H1 (cell line): Measurements from ENCODE around the gene MEF2D. TPM values are rescaled to one million over a fixed set of nuclear protein-coding genes. Genes with fewer than 3 reads are reported as not detected.

Experiments
- BRCA1 ChIP-seq: IDR thresholded peaks from 2 replicates; pipeline ENCODE4 v1.6.1; 2012; ENCODE audit warnings: low read depth, low read length, improper control_type of control experiment
- CBX8 ChIP-seq: fragments of 300-800, 300-1000 bp; sonication (generic); IDR thresholded peaks from 2 replicates; pipeline ENCODE4 v1.7.1; 2016; ENCODE audit warnings: low read depth, low read length, borderline replicate concordance
- CHD1 ChIP-seq: IDR thresholded peaks from 2 replicates; pipeline ENCODE4 v1.6.1; 2012; ENCODE audit warnings: low read depth, low read length, improper control_type of control experiment
- NANOG ChIP-seq: IDR thresholded peaks from 2 replicates; pipeline ENCODE4 v1.6.1; 2011; ENCODE audit warnings: low read length, low read depth, mild to moderate bottlenecking, inconsistent platforms; ENCODE audit not compliant: insufficient read depth, poor library complexity, severe bottlenecking
- POU5F1 ChIP-seq: IDR thresholded peaks from 2 replicates; pipeline ENCODE4 v1.6.1; 2011; ENCODE audit warnings: low read depth, mild to moderate bottlenecking, low read length, moderate library complexity
- RAD21 ChIP-seq, 2 experiments: IDR thresholded peaks in 1 of 2; conservative IDR thresholded peaks in 1 of 2; 2 replicates each; pipeline ENCODE4 v1.6.1; 2011; ENCODE audit warnings: low read depth in 2 of 2, low read length in 2 of 2, improper control_type of control experiment in 1 of 2, inconsistent platforms in 1 of 2, mild to moderate bottlenecking in 1 of 2, moderate library complexity in 1 of 2
- RXRA ChIP-seq: IDR thresholded peaks from 2 replicates; pipeline ENCODE4 v1.6.1; 2011; ENCODE audit warnings: low read depth, mild to moderate bottlenecking, low read length, moderate library complexity; ENCODE audit not compliant: insufficient read depth
- ZNF274 ChIP-seq: IDR thresholded peaks from 2 replicates; pipeline ENCODE4 v1.7.0; 2012; ENCODE audit warnings: low read length, borderline replicate concordance; ENCODE audit errors: extremely low read depth
- polyA plus RNA-seq, 7 experiments: library from polyadenylated mRNA; depleted of rRNA in 3 of 7; stranded (reverse) in 5 of 7; unstranded in 2 of 7; fragments of >200 nt in 5 of 7; fragments of 200-250 nt in 2 of 7; gene quantifications; 1 replicate in 5 of 7; 2 replicates in 1 of 7; 4 replicates in 1 of 7; pipeline versions ENCODE4 v1.2.1 to v1.2.3, GENCODE V29; 2011 to 2013; ENCODE audit warnings: missing spikeins in 2 of 7, mixed read lengths in 2 of 7
- total RNA-seq: library from RNA; stranded (reverse); fragmentation: NEBNext Ultra II Directional; extraction: Animal tissue kit (Norgen Biotek cat#: 25700); gene quantifications from 2 replicates; pipeline ENCODE4 v1.2.1, GENCODE V29; 2021
- TF ChIP-seq, protein P1 (sequence below): fragments of 300-600 bp; sonication (generic); IDR thresholded peaks from 2 replicates; pipeline ENCODE4 v1.7.1; 2012; ENCODE audit warnings: low read length, moderate library complexity, mild to moderate bottlenecking, inconsistent platforms; ENCODE audit not compliant: insufficient replicate concordance
- TF ChIP-seq, protein P2 (sequence below): IDR thresholded peaks from 2 replicates; pipeline ENCODE4 v1.6.1; 2012; ENCODE audit warnings: low read length, inconsistent platforms

Gene MEF2D
- total and polyA plus RNA-seq, 2 of the 8 experiments (the other 6 are each of a cell fraction or from before 2014, with no cell fraction given) = 17.3 to 20.3 TPM

DNA sequence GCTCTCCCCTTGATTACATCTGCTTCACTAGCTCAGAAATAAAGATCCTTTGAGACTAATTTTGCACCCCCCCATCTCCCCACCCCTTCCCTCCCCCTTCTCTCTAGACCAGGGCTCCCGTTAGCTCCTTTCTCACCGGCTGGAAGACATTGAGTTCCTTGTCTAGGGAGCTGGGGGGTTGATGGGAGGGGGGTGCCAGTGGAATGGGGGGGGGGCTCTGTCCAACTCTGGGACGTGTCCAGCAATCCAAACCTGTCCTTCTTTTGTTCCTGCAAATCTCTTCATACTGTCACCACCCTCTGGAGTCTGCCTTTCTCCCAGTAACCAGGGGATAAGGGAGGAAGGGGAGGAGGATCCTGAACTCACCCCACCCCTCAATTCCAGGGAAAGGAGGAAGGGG is 69.7 kb downstream of the MEF2D start (continued):
- TF ChIP-seq, protein P1, sequence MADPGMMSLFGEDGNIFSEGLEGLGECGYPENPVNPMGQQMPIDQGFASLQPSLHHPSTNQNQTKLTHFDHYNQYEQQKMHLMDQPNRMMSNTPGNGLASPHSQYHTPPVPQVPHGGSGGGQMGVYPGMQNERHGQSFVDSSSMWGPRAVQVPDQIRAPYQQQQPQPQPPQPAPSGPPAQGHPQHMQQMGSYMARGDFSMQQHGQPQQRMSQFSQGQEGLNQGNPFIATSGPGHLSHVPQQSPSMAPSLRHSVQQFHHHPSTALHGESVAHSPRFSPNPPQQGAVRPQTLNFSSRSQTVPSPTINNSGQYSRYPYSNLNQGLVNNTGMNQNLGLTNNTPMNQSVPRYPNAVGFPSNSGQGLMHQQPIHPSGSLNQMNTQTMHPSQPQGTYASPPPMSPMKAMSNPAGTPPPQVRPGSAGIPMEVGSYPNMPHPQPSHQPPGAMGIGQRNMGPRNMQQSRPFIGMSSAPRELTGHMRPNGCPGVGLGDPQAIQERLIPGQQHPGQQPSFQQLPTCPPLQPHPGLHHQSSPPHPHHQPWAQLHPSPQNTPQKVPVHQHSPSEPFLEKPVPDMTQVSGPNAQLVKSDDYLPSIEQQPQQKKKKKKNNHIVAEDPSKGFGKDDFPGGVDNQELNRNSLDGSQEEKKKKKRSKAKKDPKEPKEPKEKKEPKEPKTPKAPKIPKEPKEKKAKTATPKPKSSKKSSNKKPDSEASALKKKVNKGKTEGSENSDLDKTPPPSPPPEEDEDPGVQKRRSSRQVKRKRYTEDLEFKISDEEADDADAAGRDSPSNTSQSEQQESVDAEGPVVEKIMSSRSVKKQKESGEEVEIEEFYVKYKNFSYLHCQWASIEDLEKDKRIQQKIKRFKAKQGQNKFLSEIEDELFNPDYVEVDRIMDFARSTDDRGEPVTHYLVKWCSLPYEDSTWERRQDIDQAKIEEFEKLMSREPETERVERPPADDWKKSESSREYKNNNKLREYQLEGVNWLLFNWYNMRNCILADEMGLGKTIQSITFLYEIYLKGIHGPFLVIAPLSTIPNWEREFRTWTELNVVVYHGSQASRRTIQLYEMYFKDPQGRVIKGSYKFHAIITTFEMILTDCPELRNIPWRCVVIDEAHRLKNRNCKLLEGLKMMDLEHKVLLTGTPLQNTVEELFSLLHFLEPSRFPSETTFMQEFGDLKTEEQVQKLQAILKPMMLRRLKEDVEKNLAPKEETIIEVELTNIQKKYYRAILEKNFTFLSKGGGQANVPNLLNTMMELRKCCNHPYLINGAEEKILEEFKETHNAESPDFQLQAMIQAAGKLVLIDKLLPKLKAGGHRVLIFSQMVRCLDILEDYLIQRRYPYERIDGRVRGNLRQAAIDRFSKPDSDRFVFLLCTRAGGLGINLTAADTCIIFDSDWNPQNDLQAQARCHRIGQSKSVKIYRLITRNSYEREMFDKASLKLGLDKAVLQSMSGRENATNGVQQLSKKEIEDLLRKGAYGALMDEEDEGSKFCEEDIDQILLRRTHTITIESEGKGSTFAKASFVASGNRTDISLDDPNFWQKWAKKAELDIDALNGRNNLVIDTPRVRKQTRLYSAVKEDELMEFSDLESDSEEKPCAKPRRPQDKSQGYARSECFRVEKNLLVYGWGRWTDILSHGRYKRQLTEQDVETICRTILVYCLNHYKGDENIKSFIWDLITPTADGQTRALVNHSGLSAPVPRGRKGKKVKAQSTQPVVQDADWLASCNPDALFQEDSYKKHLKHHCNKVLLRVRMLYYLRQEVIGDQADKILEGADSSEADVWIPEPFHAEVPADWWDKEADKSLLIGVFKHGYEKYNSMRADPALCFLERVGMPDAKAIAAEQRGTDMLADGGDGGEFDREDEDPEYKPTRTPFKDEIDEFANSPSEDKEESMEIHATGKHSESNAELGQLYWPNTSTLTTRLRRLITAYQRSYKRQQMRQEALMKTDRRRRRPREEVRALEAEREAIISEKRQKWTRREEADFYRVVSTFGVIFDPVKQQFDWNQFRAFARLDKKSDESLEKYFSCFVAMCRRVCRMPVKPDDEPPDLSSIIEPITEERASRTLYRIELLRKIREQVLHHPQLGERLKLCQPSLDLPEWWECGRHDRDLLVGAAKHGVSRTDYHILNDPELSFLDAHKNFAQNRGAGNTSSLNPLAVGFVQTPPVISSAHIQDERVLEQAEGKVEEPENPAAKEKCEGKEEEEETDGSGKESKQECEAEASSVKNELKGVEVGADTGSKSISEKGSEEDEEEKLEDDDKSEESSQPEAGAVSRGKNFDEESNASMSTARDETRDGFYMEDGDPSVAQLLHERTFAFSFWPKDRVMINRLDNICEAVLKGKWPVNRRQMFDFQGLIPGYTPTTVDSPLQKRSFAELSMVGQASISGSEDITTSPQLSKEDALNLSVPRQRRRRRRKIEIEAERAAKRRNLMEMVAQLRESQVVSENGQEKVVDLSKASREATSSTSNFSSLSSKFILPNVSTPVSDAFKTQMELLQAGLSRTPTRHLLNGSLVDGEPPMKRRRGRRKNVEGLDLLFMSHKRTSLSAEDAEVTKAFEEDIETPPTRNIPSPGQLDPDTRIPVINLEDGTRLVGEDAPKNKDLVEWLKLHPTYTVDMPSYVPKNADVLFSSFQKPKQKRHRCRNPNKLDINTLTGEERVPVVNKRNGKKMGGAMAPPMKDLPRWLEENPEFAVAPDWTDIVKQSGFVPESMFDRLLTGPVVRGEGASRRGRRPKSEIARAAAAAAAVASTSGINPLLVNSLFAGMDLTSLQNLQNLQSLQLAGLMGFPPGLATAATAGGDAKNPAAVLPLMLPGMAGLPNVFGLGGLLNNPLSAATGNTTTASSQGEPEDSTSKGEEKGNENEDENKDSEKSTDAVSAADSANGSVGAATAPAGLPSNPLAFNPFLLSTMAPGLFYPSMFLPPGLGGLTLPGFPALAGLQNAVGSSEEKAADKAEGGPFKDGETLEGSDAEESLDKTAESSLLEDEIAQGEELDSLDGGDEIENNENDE = no peak
- TF ChIP-seq BRCA1 = no peak
- no peak for TF ChIP-seq CHD1
- no peak for TF ChIP-seq RAD21 (IDR thresholded peaks at IDR 0.05 in 1 of 2, conservative IDR thresholded peaks at IDR 0.05 in 1 of 2; ENCODE audit: low read depth in 2 of 2, low read length in 2 of 2)
- TF ChIP-seq NANOG = no peak
- TF ChIP-seq POU5F1 = no peak
- no peak for TF ChIP-seq RXRA
- TF ChIP-seq, protein P2, sequence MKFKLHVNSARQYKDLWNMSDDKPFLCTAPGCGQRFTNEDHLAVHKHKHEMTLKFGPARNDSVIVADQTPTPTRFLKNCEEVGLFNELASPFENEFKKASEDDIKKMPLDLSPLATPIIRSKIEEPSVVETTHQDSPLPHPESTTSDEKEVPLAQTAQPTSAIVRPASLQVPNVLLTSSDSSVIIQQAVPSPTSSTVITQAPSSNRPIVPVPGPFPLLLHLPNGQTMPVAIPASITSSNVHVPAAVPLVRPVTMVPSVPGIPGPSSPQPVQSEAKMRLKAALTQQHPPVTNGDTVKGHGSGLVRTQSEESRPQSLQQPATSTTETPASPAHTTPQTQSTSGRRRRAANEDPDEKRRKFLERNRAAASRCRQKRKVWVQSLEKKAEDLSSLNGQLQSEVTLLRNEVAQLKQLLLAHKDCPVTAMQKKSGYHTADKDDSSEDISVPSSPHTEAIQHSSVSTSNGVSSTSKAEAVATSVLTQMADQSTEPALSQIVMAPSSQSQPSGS = no peak
- TF ChIP-seq CBX8 = no peak
- TF ChIP-seq ZNF274 = no peak
